B cell (primary cell): ENCODE measurements around the gene CCNO. TPM values are rescaled to one million over a fixed set of nuclear protein-coding genes. Genes with fewer than 3 reads are reported as not detected.

ENCODE experiments used
- ATAC-seq: fragments of 200-7000 bp; cut with Tn5 transposase; one replicate; pipeline ENCODE4 v1.10.0; 2021; ENCODE audit warnings: low read depth, mild to moderate bottlenecking, moderate number of reproducible peaks, moderate library complexity
- CTCF ChIA-PET: fragments of 350-600 bp; sonication (Branson Sonifier 250); formaldehyde crosslinking; loops from one replicate; lab custom pipeline; 2021; ENCODE audit warnings: antibody characterized with exemption, inconsistent platforms; lab: Charles Lee
- POLR2A ChIA-PET: fragments of 350-600 bp; sonication (Branson Sonifier 250); formaldehyde crosslinking; loops from one replicate; lab custom pipeline; 2021; ENCODE audit warnings: antibody characterized with exemption; lab: Charles Lee
- DNase-seq: peaks from one replicate; pipeline ENCODE4 v3.0.0; 2013
- H2AFZ ChIP-seq: 2 replicates; pipeline ENCODE4 v1.6.1; 2012; ENCODE audit warnings: mild to moderate bottlenecking, low read depth, low read length; ENCODE audit not compliant: insufficient read depth, poor library complexity, severe bottlenecking
- H3K27ac ChIP-seq, 2 donors: 1 replicate in 1 of 2; 2 replicates in 1 of 2; pipeline ENCODE4 v1.5.1; 2012 to 2013; ENCODE audit warnings: low read length in 2 of 2, mild to moderate bottlenecking in 2 of 2, moderate library complexity in 1 of 2
- H3K27me3 ChIP-seq, 4 experiments: fragments of 200-600 bp in 1 of 4; sonication (generic) in 1 of 4; replicated peaks in 1 of 4; 1 replicate in 2 of 4; 2 replicates in 2 of 4; pipeline versions ENCODE4 v1.6.1 to v1.7.0; 2013 to 2016; ENCODE audit warnings: low read length in 3 of 4, mild to moderate bottlenecking in 2 of 4, mixed read lengths in 1 of 4, moderate library complexity in 1 of 4; ENCODE audit not compliant: insufficient read depth in 4 of 4, control insufficient read depth in 3 of 4; ENCODE audit errors: control extremely low read depth in 1 of 4
- H3K36me3 ChIP-seq, 2 experiments: replicated peaks in 1 of 2; 1 replicate in 1 of 2; 2 replicates in 1 of 2; pipeline versions ENCODE4 v1.6.1 to v1.7.1; 2013; ENCODE audit warnings: low read length in 1 of 2; ENCODE audit not compliant: insufficient read depth in 2 of 2, control insufficient read depth in 1 of 2; ENCODE audit errors: control extremely low read depth in 1 of 2, extremely low read depth in 1 of 2
- H3K4me1 ChIP-seq, 2 donors: fragments of 200-600 bp in 1 of 2; sonication (generic) in 1 of 2; 1 replicate in 1 of 2; 2 replicates in 1 of 2; pipeline versions ENCODE4 v1.5.1 to v1.6.1; 2013 to 2017; ENCODE audit warnings: low read length in 2 of 2; ENCODE audit not compliant: control insufficient read depth in 2 of 2, insufficient read depth in 2 of 2
- H3K4me2 ChIP-seq: replicated peaks from 2 replicates; pipeline ENCODE3; 2012; ENCODE audit warnings: mild to moderate bottlenecking, low read depth, low read length; ENCODE audit not compliant: poor library complexity, severe bottlenecking
- H3K4me3 ChIP-seq, 5 experiments: fragments of 200-600 bp in 1 of 5; sonication (generic) in 1 of 5; 1 replicate in 3 of 5; 2 replicates in 2 of 5; pipeline versions ENCODE4 v1.5.1 to v1.7.0; 2011 to 2016; ENCODE audit warnings: low read length in 4 of 5, mild to moderate bottlenecking in 4 of 5, low read depth in 2 of 5, control low read depth in 1 of 5, moderate library complexity in 1 of 5; ENCODE audit not compliant: insufficient read depth in 1 of 5; ENCODE audit errors: control extremely low read depth in 1 of 5, extremely low read depth in 1 of 5
- H3K79me2 ChIP-seq: fragments of 200-600 bp; sonication (generic); one replicate; pipeline ENCODE4 v1.6.0; 2016; ENCODE audit warnings: low read length; ENCODE audit not compliant: control insufficient read depth, insufficient read depth
- H3K9ac ChIP-seq: fragments of 200-600 bp; sonication (generic); 2 replicates; pipeline ENCODE4 v1.6.1; 2017; ENCODE audit warnings: mild to moderate bottlenecking, low read length, moderate library complexity
- H3K9me3 ChIP-seq, 3 donors: one replicate each; pipeline versions ENCODE4 v1.6.1 to v1.7.1; 2013; ENCODE audit warnings: low read length in 2 of 3; ENCODE audit not compliant: control insufficient read depth in 2 of 3, insufficient read depth in 1 of 3; ENCODE audit errors: control extremely low read depth in 1 of 3
- H4K20me1 ChIP-seq: 2 replicates; pipeline ENCODE4 v1.6.0; 2012; ENCODE audit warnings: mild to moderate bottlenecking, low read length; ENCODE audit not compliant: insufficient read depth, control insufficient read depth, poor library complexity, severe bottlenecking
- H3K27ac Mint-ChIP-seq: one replicate; pipeline ENCODE4 v1.8.0; 2021; ENCODE audit warnings: mixed read lengths
- H3K27me3 Mint-ChIP-seq: one replicate; pipeline ENCODE4 v1.8.0; 2021; ENCODE audit warnings: mixed read lengths
- H3K4me1 Mint-ChIP-seq: one replicate; pipeline ENCODE4 v1.8.0; 2021; ENCODE audit warnings: mixed read lengths
- H3K4me3 Mint-ChIP-seq: one replicate; pipeline ENCODE4 v1.8.0; 2021; ENCODE audit warnings: mixed read lengths
- H3K9me3 Mint-ChIP-seq: one replicate; pipeline ENCODE4 v1.8.0; 2022; ENCODE audit warnings: mixed read lengths; ENCODE audit not compliant: insufficient read depth
- EZH2 ChIP-seq: IDR thresholded peaks from 2 replicates; pipeline ENCODE4 v1.6.1; 2012; ENCODE audit warnings: borderline replicate concordance, low read depth, mild to moderate bottlenecking, moderate library complexity, low read length; ENCODE audit not compliant: insufficient read depth, poor library complexity, severe bottlenecking
- WGBS: methylation state at CpG from one replicate; pipeline ENCODE4 v1.1.5; 2013; ENCODE audit warnings: missing lambda C conversion rate; ENCODE audit not compliant: insufficient coverage; 5-methylcytosine and 5-hydroxymethylcytosine counted together
- intact Hi-C: fragments of 100-400 bp; cut with micrococcal nuclease; formaldehyde crosslinking; loops from one replicate; pipeline ENCODE4 v1.10.0; 2022
- polyA plus RNA-seq: library from polyadenylated mRNA; depleted of rRNA; stranded (reverse); fragments of >200 nt; gene quantifications from 2 replicates; pipeline ENCODE4 v1.2.3, GENCODE V29; 2012
- total RNA-seq, 2 donors: library from RNA; stranded (reverse); fragments of 120-200 nt in 1 of 2; gene quantifications; 1 replicate in 1 of 2; 2 replicates in 1 of 2; pipeline versions ENCODE4 v1.2.3 to v1.2.4, GENCODE V29; 2013 to 2022
- TF ChIP-seq, protein P1 (sequence below): fragments of 200-600 bp; IDR thresholded peaks from one replicate; pipeline ENCODE4 v1.8.0; 2022; ENCODE audit warnings: antibody characterized with exemption, mild to moderate bottlenecking

Gene CCNO
- total and polyA plus RNA-seq, 2 donors (not counting 1 experiment from before 2014, with no cell fraction given) = not detected

DNA sequence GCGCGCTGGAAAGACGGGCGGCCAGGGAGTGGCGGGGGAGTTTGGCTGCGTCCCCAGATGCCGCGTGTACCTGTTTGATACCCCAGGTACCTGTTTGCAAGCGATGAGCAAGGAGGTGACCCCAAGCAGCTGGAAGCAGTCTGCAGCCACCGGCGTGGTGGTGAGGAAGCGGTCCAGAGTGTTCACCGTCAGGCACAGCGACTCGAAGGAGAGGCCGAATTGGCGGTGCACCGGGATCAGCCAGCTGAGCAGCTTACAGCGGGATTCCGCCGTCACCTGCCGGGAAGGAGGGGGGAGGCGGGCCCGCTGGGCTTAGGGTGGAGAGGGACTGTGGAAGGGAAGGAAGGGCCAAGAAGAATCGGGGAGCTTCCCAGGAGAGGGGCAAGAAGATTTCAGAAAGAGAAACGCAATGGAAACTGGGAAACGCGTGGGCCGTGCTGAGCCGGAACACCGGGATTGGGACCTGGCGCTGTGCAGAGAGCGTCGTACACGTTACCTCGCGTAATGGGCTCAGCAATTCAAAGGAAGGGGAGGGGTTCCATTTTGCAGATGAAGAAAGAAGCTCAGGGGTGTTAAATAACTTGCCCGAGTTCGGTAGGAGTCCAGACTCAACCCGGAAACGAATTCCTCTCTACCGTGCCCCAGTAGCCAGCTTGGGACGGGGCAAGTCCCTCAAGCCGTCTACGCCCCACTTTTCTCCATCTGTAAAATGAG, 980 bp downstream of the CCNO start:
- H3K27me3 ChIP-seq = peaks cover 4 to 82% (median 59%) of the 10 kb centered on the region in 4 experiments
- H3K27ac ChIP-seq = no peak overlapping the region
- TF ChIP-seq, protein P1, sequence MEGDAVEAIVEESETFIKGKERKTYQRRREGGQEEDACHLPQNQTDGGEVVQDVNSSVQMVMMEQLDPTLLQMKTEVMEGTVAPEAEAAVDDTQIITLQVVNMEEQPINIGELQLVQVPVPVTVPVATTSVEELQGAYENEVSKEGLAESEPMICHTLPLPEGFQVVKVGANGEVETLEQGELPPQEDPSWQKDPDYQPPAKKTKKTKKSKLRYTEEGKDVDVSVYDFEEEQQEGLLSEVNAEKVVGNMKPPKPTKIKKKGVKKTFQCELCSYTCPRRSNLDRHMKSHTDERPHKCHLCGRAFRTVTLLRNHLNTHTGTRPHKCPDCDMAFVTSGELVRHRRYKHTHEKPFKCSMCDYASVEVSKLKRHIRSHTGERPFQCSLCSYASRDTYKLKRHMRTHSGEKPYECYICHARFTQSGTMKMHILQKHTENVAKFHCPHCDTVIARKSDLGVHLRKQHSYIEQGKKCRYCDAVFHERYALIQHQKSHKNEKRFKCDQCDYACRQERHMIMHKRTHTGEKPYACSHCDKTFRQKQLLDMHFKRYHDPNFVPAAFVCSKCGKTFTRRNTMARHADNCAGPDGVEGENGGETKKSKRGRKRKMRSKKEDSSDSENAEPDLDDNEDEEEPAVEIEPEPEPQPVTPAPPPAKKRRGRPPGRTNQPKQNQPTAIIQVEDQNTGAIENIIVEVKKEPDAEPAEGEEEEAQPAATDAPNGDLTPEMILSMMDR = no peak
- TF ChIP-seq EZH2 = no peak
- ChIA-PET CTCF (interaction anchor here (0.7 to 2.0 kb wide), 8 partner anchors 9 to 666 kb away, joined by 3 to 6 read pairs (median 4); partner anchors contain the start of gene CDC20B), POLR2A (no interaction called here)
- H3K79me2 ChIP-seq = no peaks in the 10 kb centered on the region
- H3K9ac ChIP-seq = peak overlapping the region; percentile 74
- no peaks in the 10 kb centered on the region for H4K20me1 ChIP-seq
- DNase-seq = peak; percentile 61
- H3K4me1 ChIP-seq = peaks cover 43 to 50% of the 10 kb centered on the region in 2 donors
- WGBS = 4% methylated on average over 42 of the region's 45 CpGs
- Mint-ChIP-seq H3K9me3 (no peaks in the 10 kb centered on the region), H3K4me1 (peaks cover 36% of the 10 kb centered on the region), H3K27me3 (peaks cover 71% of the 10 kb centered on the region), H3K4me3 (peak overlapping the region; percentile 89), H3K27ac (peak overlapping the region; percentile 64)
- peak overlapping the region; percentile 82 for H2AFZ ChIP-seq
- peaks cover 0 to 21% (median 0%) of the 10 kb centered on the region in 3 donors for H3K9me3 ChIP-seq
- peak overlapping the region; percentile 100 for H3K4me2 ChIP-seq
- H3K4me3 ChIP-seq = peak overlapping the region; percentile 38 to 81 (median 55)
- H3K36me3 ChIP-seq = no peaks in the 10 kb centered on the region
- no peak for ATAC-seq
- intact Hi-C loops = loop anchor here (2.0 to 5.0 kb wide), 2 partner anchors 60 to 75 kb away; partner anchors contain the start of genes CDC20B, DHX29 and MTREX

GRCh38 chr5:55231919-55232270, 1.5 kb downstream of the CCNO start:
- no peaks in the 10 kb centered on the region for H4K20me1 ChIP-seq
- H3K9me3 ChIP-seq = peaks cover 0 to 21% (median 0%) of the 10 kb centered on the region in 3 donors
- Mint-ChIP-seq H3K4me3 (peak overlapping the region; percentile 89), H3K9me3 (no peaks in the 10 kb centered on the region), H3K27me3 (peaks cover 71% of the 10 kb centered on the region), H3K27ac (peak overlapping the region; percentile 64), H3K4me1 (peaks cover 36% of the 10 kb centered on the region)
- H3K79me2 ChIP-seq = no peaks in the 10 kb centered on the region
- TF ChIP-seq, protein P1 = no peak
- no peak for TF ChIP-seq EZH2
- ChIA-PET POLR2A (no interaction called here), CTCF (interaction anchor here (0.7 to 1.6 kb wide), 6 partner anchors 8 to 667 kb away, joined by 3 to 6 read pairs (median 4); no protein-coding TSS in a partner anchor)
- no peak for DNase-seq
- no peak overlapping the region for H3K27ac ChIP-seq
- intact Hi-C loops = loop anchor here (2.0 to 5.0 kb wide), 2 partner anchors 59 to 75 kb away; partner anchors contain the start of genes CDC20B, DHX29 and MTREX
- peaks cover 4 to 83% (median 60%) of the 10 kb centered on the region in 4 experiments for H3K27me3 ChIP-seq
- H3K4me2 ChIP-seq = peak overlapping the region; percentile 100
- WGBS = 9% methylated on average over 5 of the region's 11 CpGs
- no peaks in the 10 kb centered on the region for H3K36me3 ChIP-seq
- H3K9ac ChIP-seq = peak overlapping the region; percentile 74
- H3K4me3 ChIP-seq = peak overlapping the region in 3 of 5 experiments; percentile 55 to 81 (median 69)
- H2AFZ ChIP-seq = peak overlapping the region; percentile 82
- H3K4me1 ChIP-seq = peaks cover 47 to 55% of the 10 kb centered on the region in 2 donors
- no peak for ATAC-seq
